Measurements from ENCODE around the gene ACADS.
A peak's percentile ranks its signal among the peaks of the same experiment; 100 is the strongest.

ACADS gene, protein sequence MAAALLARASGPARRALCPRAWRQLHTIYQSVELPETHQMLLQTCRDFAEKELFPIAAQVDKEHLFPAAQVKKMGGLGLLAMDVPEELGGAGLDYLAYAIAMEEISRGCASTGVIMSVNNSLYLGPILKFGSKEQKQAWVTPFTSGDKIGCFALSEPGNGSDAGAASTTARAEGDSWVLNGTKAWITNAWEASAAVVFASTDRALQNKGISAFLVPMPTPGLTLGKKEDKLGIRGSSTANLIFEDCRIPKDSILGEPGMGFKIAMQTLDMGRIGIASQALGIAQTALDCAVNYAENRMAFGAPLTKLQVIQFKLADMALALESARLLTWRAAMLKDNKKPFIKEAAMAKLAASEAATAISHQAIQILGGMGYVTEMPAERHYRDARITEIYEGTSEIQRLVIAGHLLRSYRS

DNA sequence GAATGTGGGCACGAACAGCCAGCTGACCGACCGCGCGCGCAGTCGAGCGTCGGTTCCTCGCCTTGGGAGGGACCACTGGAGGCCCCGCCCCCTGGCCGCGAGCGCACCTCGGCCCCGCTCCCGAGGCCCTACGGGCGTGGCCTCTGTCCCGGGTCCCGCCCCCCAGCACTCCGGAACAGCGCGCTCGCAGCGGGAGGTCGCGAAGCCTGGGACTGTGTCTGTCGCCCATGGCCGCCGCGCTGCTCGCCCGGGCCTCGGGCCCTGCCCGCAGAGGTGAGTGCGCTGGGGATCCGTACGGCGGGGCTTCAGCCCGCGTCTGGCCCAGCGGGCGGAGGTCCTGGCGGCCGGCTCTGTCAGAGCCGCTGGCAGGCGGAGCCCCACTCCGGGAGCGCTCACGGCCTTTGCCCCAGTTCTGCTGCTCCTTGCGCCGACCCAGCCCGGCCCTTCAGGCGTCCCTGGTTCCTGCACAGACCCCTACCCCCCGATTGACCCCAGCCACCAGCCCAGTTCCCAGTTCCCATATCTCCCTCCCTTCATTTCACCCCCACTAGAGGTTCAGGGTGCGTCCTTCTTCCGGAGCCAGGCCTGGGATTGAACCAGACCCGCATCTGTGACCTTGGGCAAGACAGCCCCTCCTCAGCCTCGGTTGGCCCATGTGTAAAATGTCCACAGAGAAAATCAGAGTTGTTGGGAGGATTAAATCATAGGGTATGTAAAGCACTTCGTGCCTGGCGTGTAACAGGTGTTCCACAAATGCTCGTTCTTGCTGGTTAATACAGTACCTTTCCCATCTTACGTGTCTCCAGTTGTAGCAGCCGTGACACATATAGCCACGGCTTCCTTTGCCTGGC, at the start of gene ACADS:
TSS of gene ACADS (plus strand) at position 168 of the 851 bp plus-strand sequence. CDS start at position 228, 60 bp downstream.
- Histone ChIP-seq H3K4me3 (ENCODE audit: low read depth, low read length) (peak within 1 kb of the TSS; percentile 59), H3K36me3 (replicated peaks) (peaks cover 16% of the 10 kb centered on the region), H3K27ac (peak within 1 kb of the TSS; percentile 25), H3K27me3 (replicated peaks) (no peaks in the 10 kb centered on the region)
- peak; percentile 61 for DNase-seq
- in situ Hi-C loops (cut with HindIII; ENCODE audit: low pct_ligation_motif_present, low sequenced_read_pairs): no loop called here
- TF ChIP-seq, protein P1, sequence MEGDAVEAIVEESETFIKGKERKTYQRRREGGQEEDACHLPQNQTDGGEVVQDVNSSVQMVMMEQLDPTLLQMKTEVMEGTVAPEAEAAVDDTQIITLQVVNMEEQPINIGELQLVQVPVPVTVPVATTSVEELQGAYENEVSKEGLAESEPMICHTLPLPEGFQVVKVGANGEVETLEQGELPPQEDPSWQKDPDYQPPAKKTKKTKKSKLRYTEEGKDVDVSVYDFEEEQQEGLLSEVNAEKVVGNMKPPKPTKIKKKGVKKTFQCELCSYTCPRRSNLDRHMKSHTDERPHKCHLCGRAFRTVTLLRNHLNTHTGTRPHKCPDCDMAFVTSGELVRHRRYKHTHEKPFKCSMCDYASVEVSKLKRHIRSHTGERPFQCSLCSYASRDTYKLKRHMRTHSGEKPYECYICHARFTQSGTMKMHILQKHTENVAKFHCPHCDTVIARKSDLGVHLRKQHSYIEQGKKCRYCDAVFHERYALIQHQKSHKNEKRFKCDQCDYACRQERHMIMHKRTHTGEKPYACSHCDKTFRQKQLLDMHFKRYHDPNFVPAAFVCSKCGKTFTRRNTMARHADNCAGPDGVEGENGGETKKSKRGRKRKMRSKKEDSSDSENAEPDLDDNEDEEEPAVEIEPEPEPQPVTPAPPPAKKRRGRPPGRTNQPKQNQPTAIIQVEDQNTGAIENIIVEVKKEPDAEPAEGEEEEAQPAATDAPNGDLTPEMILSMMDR (IDR thresholded peaks at IDR 0.05; ENCODE audit: low read depth, low read length, missing control alignments): no peak

DNA sequence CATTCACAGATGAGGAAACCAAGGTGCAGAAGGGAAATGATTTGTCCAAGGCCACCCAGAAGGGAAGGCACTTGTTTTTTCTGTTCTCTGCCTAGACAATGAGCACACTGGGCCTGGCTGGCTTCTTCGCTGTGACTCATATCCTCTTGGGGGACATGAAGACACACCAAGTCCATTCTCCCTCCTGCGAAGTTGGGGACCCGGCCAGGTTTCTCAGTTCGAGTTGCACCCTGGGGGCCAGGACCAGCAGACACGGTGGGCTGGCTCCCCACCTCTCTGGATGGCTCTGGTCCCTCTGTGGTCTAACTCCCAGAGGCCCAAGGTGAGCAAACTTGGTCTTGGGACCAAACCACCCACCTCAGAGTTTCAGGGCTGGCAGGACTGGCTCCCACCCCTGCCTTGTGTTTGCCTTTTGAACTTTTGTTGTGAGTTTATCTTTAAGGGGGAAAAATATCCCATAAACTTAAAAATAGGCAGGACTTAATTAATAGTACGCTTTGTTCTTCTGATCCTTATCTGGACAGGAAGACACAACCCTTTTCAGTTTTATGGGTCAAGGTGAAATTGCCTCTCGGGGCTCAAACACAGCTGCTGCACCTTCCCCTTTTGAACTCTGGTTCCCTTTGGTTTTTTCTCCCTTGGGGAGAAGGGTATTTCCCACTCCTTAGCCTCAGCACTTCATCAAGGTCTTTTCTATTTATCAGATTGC, 47.7 kb upstream of the ACADS start:
- in situ Hi-C loops (cut with HindIII; ENCODE audit: low pct_ligation_motif_present, low sequenced_read_pairs): no loop called here
- no peak overlapping the region for H3K27ac ChIP-seq
- no peak overlapping the region for H3K4me3 ChIP-seq (ENCODE audit: low read depth, low read length)
- no peaks in the 10 kb centered on the region for H3K27me3 ChIP-seq (replicated peaks)
- H3K36me3 ChIP-seq (replicated peaks): no peaks in the 10 kb centered on the region
- peak; percentile 32 for DNase-seq
- TF ChIP-seq, protein P1 (IDR thresholded peaks at IDR 0.05; ENCODE audit: low read depth, low read length, missing control alignments): no peak

DNA sequence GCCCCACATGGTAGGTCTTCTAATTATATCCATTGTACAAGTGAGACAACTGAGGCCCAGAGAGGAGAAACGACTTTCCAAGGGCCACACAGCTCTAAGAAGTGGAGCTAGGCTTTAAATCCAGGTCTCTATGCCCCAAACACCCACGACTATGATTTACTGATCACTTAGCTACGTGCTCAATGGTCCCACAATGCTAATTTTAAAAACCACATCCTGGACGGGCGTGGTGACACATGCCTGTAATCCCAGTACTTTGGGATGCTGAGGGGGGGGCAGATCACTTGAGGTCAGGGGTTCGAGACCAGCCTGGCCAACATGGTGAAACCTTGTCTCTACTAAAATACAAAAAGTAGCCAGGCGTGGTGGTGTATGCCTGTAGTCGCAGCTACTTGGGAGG, 47.1 kb upstream of the ACADS start:
- TF ChIP-seq, protein P1 (IDR thresholded peaks at IDR 0.05; ENCODE audit: low read depth, low read length, missing control alignments): no peak
- in situ Hi-C loops (cut with HindIII; ENCODE audit: low pct_ligation_motif_present, low sequenced_read_pairs): no loop called here
- Histone ChIP-seq H3K36me3 (replicated peaks) (no peaks in the 10 kb centered on the region), H3K4me3 (ENCODE audit: low read depth, low read length) (no peak overlapping the region), H3K27me3 (replicated peaks) (no peaks in the 10 kb centered on the region), H3K27ac (no peak overlapping the region)
- DNase-seq: no peak

DNA sequence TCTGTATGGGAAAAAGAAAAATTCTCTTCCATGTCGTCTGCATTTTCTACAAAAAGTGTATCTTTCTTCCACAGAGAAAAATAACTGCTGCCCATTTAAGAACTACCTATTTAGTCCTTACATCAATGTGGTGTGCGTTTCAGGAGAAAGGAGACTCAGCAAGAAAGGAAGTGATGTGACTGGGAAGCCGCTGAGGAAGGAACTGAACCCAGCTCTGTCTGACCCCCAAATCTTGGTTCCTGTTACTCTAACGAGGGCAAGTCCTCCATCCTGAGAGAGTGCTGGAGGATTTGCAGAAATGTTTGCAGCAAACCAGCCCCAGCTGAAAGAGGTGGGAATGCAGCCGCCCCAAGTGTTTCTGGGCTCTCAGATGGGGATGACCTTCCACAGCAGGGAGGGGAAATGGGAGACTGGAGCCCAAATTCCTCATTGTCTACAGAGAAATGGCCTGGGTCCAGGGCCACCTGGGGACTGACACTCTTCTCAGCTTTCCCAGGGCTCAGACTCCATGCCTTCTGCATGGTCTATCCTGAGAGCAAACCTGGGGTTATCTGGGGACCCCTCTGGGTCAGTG, 45.4 kb upstream of the ACADS start:
- Histone ChIP-seq H3K27ac (no peak overlapping the region), H3K27me3 (replicated peaks) (no peaks in the 10 kb centered on the region), H3K36me3 (replicated peaks) (no peaks in the 10 kb centered on the region), H3K4me3 (ENCODE audit: low read depth, low read length) (no peak overlapping the region)
- TF ChIP-seq, protein P1 (IDR thresholded peaks at IDR 0.05; ENCODE audit: low read depth, low read length, missing control alignments): no peak
- no peak for DNase-seq
- in situ Hi-C loops (cut with HindIII; ENCODE audit: low pct_ligation_motif_present, low sequenced_read_pairs): no loop called here

DNA sequence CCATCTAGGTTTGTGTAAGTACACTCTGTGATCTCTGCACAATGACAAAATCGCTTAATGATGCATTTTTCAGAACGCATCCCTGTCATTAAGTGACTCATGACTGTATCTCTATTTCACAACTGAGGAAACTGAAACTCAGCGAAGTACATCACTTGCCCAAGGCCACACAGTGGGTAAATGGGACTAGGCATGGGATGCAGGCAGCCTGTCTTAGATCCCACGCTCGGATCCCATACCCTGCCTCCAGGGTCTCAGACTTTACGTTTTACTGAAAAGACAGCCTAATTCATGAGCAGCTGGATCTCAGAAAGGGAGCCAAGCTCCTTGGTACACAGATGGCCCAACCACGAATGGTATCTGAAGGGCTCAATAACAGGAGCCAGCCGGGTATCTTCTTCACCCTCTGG, 41.1 kb upstream of the ACADS start:
- H3K36me3 ChIP-seq (replicated peaks): no peaks in the 10 kb centered on the region
- peak; percentile 12 for DNase-seq
- no peak overlapping the region for H3K27ac ChIP-seq
- TF ChIP-seq, protein P1 (IDR thresholded peaks at IDR 0.05; ENCODE audit: low read depth, low read length, missing control alignments): no peak
- no peaks in the 10 kb centered on the region for H3K27me3 ChIP-seq (replicated peaks)
- in situ Hi-C loops (cut with HindIII; ENCODE audit: low pct_ligation_motif_present, low sequenced_read_pairs): no loop called here
- no peak overlapping the region for H3K4me3 ChIP-seq (ENCODE audit: low read depth, low read length)

Measured in brain microvascular endothelial cell (primary cell).